A673 (cell line): Measurements from ENCODE around the gene HIRIP3. TPM values are rescaled to one million over a fixed set of nuclear protein-coding genes. Genes with fewer than 3 reads are reported as not detected.

Source experiments
- BruUV-seq: library from RNA; stranded (reverse); fragments of 400-500 nt; replicated peaks from 2 replicates; lab custom pipeline; 2021; lab: Mats Ljungman, UMichigan
- CTCF ChIA-PET: fragments of 300-600 bp; sonication (Branson Sonifier 250); formaldehyde crosslinking; loops from one replicate; lab custom pipeline; 2022; ENCODE audit warnings: antibody characterized with exemption; lab: Charles Lee
- POLR2A ChIA-PET: fragments of 300-600 bp; sonication (Branson Sonifier 250); formaldehyde crosslinking; loops from one replicate; lab custom pipeline; 2022; ENCODE audit warnings: antibody characterized with exemption; ENCODE audit not compliant: low non-redundant PET; lab: Charles Lee
- DNase-seq: peaks from one replicate; pipeline ENCODE4 v3.0.0-alpha.2; 2015; ENCODE audit warnings: low spot score
- H3K27ac ChIP-seq: fragments of 200-600 bp; sonication (generic); 2 replicates; pipeline ENCODE4 v1.5.1; 2016; ENCODE audit warnings: mixed run types, low read depth, mild to moderate bottlenecking, mixed read lengths, antibody characterized with exemption, low read length; ENCODE audit not compliant: poor library complexity, severe bottlenecking
- H3K27me3 ChIP-seq: fragments of 200-600 bp; sonication (generic); replicated peaks from 2 replicates; pipeline ENCODE4 v1.6.1; 2017; ENCODE audit warnings: mixed run types, low read depth, mild to moderate bottlenecking, mixed read lengths, antibody characterized with exemption, low read length; ENCODE audit not compliant: insufficient read depth, poor library complexity
- H3K36me3 ChIP-seq: fragments of 200-600 bp; sonication (generic); 2 replicates; pipeline ENCODE4 v1.6.1; 2016; ENCODE audit warnings: mixed run types, mild to moderate bottlenecking, mixed read lengths, antibody characterized with exemption, low read length; ENCODE audit not compliant: insufficient read depth, poor library complexity, severe bottlenecking
- H3K4me1 ChIP-seq: fragments of 200-600 bp; sonication (generic); 2 replicates; pipeline ENCODE4 v1.6.1; 2017; ENCODE audit warnings: mixed run types, mild to moderate bottlenecking, mixed read lengths, antibody characterized with exemption, low read length; ENCODE audit not compliant: insufficient read depth, poor library complexity, severe bottlenecking
- H3K4me3 ChIP-seq: fragments of 200-600 bp; sonication (generic); 2 replicates; pipeline ENCODE4 v1.5.1; 2016; ENCODE audit warnings: low read depth, mixed run types, mild to moderate bottlenecking, mixed read lengths, low read length; ENCODE audit not compliant: poor library complexity, severe bottlenecking
- H3K9me3 ChIP-seq: fragments of 200-600 bp; sonication (generic); 2 replicates; pipeline ENCODE4 v1.6.1; 2016; ENCODE audit warnings: mixed run types, low read depth, mild to moderate bottlenecking, mixed read lengths, antibody characterized with exemption, low read length; ENCODE audit not compliant: poor library complexity, severe bottlenecking
- EZH2 ChIP-seq: fragments of 200-600 bp; sonication (generic); IDR thresholded peaks from 2 replicates; pipeline ENCODE4 v1.6.1; 2017; ENCODE audit warnings: borderline replicate concordance, low read depth, mild to moderate bottlenecking, mixed read lengths, antibody characterized with exemption, low read length; ENCODE audit not compliant: poor library complexity, severe bottlenecking
- intact Hi-C: fragments of 100-400 bp; cut with micrococcal nuclease; formaldehyde crosslinking; loops from one replicate; pipeline ENCODE4 v1.10.0; 2022; ENCODE audit not compliant: unreplicated experiment
- total RNA-seq: library from RNA; stranded (reverse); gene quantifications from 2 replicates; pipeline ENCODE4 v1.2.3, GENCODE V29; 2021
- TF ChIP-seq, protein P1 (sequence below): fragments of 300-800, 200-600 bp; sonication (generic); conservative IDR thresholded peaks from 2 replicates; pipeline ENCODE4 v1.5.1; 2017; ENCODE audit warnings: low read depth, mild to moderate bottlenecking, antibody characterized with exemption, low read length, moderate library complexity, mixed read lengths

HIRIP3 gene
- total RNA-seq, 1 experiment from 2014 or later: 29.7 TPM

DNA sequence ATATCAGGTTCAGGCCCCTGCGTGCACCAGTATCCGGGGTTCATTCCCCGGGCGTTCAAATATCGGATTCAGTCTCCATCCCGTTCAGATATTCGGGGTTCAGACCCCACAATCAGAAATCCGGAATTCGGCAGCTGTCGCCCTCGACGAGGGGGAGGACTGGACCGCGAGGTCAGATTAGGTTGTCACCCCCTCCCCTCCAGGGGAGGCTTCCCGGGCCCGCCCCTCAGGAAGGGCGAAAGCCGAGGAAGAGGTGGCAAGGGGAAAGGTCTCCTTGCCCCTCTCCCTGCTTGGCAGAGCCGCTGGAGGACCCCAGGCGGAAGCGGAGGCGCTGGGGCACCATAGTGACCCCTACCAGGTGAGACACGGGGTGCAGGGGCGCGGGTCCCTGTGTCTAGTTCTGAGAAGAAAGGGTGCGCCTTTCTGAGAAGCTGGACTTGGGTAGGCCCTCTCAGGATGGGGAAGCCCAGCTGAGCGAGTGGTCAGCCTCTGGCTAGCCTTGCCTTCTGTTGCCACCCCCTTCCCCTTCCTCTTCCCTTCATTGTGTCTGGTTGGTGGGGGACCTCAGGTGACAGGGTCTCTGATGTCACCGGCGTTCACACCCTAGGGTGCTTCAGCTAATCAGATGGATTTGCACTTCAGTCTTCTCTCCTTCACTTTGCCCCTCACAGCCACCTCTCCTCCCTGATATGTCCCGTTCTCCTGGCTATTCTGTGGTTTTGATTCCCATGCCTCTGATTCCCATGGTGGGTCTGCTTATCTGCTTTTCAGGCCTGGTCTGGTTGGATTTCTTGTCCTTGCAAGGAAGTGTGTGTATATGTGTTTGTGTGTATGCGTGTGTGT is 20.9 kb downstream of the HIRIP3 start:
- ChIA-PET CTCF (interaction anchor here (0.6 kb wide), 1 partner anchor 185 kb away, joined by 3 read pairs; no protein-coding TSS in a partner anchor), POLR2A (no interaction called here)
- Histone ChIP-seq H3K9me3 (peaks cover 6% of the 10 kb centered on the region), H3K36me3 (peaks cover 22% of the 10 kb centered on the region), H3K4me3 (peak overlapping the region; percentile 84), H3K4me1 (peaks cover 16% of the 10 kb centered on the region), H3K27ac (peak overlapping the region; percentile 81), H3K27me3 (no peaks in the 10 kb centered on the region)
- TF ChIP-seq, protein P1, sequence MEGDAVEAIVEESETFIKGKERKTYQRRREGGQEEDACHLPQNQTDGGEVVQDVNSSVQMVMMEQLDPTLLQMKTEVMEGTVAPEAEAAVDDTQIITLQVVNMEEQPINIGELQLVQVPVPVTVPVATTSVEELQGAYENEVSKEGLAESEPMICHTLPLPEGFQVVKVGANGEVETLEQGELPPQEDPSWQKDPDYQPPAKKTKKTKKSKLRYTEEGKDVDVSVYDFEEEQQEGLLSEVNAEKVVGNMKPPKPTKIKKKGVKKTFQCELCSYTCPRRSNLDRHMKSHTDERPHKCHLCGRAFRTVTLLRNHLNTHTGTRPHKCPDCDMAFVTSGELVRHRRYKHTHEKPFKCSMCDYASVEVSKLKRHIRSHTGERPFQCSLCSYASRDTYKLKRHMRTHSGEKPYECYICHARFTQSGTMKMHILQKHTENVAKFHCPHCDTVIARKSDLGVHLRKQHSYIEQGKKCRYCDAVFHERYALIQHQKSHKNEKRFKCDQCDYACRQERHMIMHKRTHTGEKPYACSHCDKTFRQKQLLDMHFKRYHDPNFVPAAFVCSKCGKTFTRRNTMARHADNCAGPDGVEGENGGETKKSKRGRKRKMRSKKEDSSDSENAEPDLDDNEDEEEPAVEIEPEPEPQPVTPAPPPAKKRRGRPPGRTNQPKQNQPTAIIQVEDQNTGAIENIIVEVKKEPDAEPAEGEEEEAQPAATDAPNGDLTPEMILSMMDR: no peak
- TF ChIP-seq EZH2: no peak
- intact Hi-C loops: loop anchor here (5.0 kb wide), 1 partner anchor 47 kb away; the partner anchor contains the start of gene KCTD13
- no TSS peak for BruUV-seq
- no peak for DNase-seq

DNA sequence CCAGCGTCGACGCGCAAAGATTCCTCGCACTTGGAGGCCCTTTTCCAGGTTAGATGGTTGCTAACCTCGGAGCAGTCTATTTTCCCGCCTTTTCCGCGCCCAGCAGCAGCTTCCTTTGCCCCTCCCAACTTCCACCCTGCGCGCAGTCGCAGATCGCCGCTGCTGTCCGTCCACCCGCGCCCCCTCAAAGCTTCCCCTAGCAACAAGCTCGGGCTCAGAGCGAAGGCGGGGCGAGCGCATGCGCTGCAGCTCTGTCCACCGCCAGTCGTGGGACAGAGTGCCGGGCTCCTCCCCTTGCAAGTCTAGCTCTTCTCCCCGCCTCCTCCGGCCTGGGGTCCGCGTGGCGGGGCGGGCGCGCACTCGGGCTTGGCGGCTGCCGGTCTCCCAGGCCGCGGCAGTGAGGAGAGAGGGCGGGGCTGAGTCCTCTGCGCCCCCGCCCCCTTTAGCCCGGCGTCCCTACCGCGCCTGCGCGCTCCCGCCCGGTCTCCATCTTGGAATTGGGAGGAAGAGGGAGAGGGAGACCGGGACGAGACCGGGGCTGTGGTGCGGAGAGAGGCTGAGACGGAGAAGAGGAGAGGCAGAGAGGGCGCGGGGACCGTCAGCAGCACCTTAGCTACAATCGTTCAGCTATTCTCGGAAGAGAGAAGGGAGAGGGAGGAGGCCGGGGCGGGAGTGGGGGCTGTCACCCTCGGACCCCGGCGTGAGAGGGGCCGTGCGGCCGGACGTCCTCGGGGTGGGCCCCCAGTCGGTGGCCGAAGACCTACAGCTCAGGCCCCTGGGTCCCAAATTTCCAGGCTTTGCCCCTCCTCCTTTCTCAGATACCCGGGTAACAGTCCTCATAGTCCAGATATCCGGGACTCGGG is 21.8 kb downstream of the HIRIP3 start, which contains the start of gene TAOK2:
TSS of gene TAOK2 (plus strand) at position 485 of the 863 bp plus-strand sequence. CDS start 3,905 bp downstream, outside the sequence.
- BruUV-seq: no TSS peak
- TF ChIP-seq EZH2: no peak
- TF ChIP-seq, protein P1: no peak
- H3K4me1 ChIP-seq: peaks cover 16% of the 10 kb centered on the region
- ChIA-PET POLR2A (interaction anchor here (0.5 kb wide), 1 partner anchor 11 kb away, joined by 3 read pairs; no protein-coding TSS in a partner anchor), CTCF (interaction anchor here (1.1 kb wide), 1 partner anchor 14 kb away, joined by 3 read pairs; no protein-coding TSS in a partner anchor)
- peak within 1 kb of the TSS; percentile 84 for H3K4me3 ChIP-seq
- peaks cover 15% of the 10 kb centered on the region for H3K36me3 ChIP-seq
- peak; percentile 99 for DNase-seq
- peak within 1 kb of the TSS; percentile 81 for H3K27ac ChIP-seq
- intact Hi-C loops: loop anchor here (5.0 kb wide), 1 partner anchor 46 kb away; the partner anchor contains the start of gene KCTD13
- no peaks in the 10 kb centered on the region for H3K27me3 ChIP-seq
- H3K9me3 ChIP-seq: peaks cover 6% of the 10 kb centered on the region

DNA sequence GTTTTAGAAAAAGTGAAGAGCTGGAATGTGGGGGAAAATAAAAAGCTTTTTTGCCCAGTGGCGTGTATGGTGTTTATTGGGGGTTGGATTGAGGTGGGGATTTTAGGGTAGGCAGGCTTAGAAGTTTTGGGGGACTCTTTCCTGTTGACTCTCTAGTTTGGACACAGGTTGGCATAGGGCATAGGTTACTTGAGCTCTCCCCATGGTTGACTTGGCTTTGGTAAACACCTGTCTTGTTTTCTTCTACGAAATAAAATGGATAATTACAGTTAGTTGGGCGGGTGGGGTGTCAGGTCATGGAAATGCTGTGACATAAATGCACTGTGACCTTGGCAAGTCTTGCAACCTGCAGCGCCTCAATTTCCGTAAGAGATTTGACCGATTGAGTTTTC is 22.4 kb downstream of the HIRIP3 start:
- peaks cover 6% of the 10 kb centered on the region for H3K9me3 ChIP-seq
- ChIA-PET CTCF (interaction anchor here (1.1 kb wide), 1 partner anchor 13 kb away, joined by 3 read pairs; no protein-coding TSS in a partner anchor), POLR2A (interaction anchor here (0.5 kb wide), 1 partner anchor 10 kb away, joined by 3 read pairs; no protein-coding TSS in a partner anchor)
- H3K36me3 ChIP-seq: peaks cover 11% of the 10 kb centered on the region
- no peaks in the 10 kb centered on the region for H3K27me3 ChIP-seq
- intact Hi-C loops: loop anchor here (5.0 kb wide), 1 partner anchor 46 kb away; the partner anchor contains the start of gene KCTD13
- no TSS peak for BruUV-seq
- DNase-seq: no peak
- H3K27ac ChIP-seq: peak overlapping the region; percentile 41
- H3K4me1 ChIP-seq: peaks cover 16% of the 10 kb centered on the region
- H3K4me3 ChIP-seq: no peak overlapping the region
- TF ChIP-seq, protein P1: no peak
- TF ChIP-seq EZH2: no peak
